Caco-2 (cell line): Measurements from ENCODE around the gene ABL1. TPM values are rescaled to one million over a fixed set of nuclear protein-coding genes. Genes with fewer than 3 reads are reported as not detected.

Source experiments
- BruUV-seq: library from RNA; stranded (reverse); fragments of 400-500 nt; replicated peaks from 2 replicates; lab custom pipeline; 2021; lab: Mats Ljungman, UMichigan
- CTCF ChIA-PET: fragments of 300-600 bp; sonication (Branson Sonifier 250); formaldehyde crosslinking; loops from one replicate; lab custom pipeline; 2022; ENCODE audit warnings: antibody characterized with exemption; lab: Charles Lee
- POLR2A ChIA-PET: fragments of 300-600 bp; sonication (Branson Sonifier 250); formaldehyde crosslinking; loops from one replicate; lab custom pipeline; 2022; ENCODE audit warnings: antibody characterized with exemption; lab: Charles Lee
- DNase-seq, 2 experiments: peaks; one replicate each; pipeline versions ENCODE4 v3.0.0 to v3.0.0-alpha.2; 2020 to 2022
- H3K27me3 ChIP-seq: replicated peaks from 2 replicates; pipeline ENCODE4 v1.6.0; 2011; ENCODE audit warnings: low read length; ENCODE audit not compliant: control insufficient read depth, insufficient read depth
- H3K36me3 ChIP-seq: 2 replicates; pipeline ENCODE4 v1.5.1; 2011; ENCODE audit warnings: low read length; ENCODE audit not compliant: control insufficient read depth, insufficient read depth
- H3K4me1 ChIP-seq: fragments of 250-450 bp; sonication (Bioruptor Pico); 2 replicates; pipeline ENCODE4 v1.5.1; 2020; ENCODE audit warnings: mild to moderate bottlenecking
- H3K4me3 ChIP-seq: 2 replicates; pipeline ENCODE4 v1.5.1; 2011; ENCODE audit warnings: low read depth, mild to moderate bottlenecking, control low read depth, low read length
- H3K9me3 ChIP-seq: fragments of 250-450 bp; sonication (Bioruptor Pico); 2 replicates; pipeline ENCODE4 v1.5.1; 2020; ENCODE audit warnings: mild to moderate bottlenecking, moderate library complexity
- H3K27ac Mint-ChIP-seq: one replicate; pipeline ENCODE4 v1.8.0; 2022; ENCODE audit warnings: mixed read lengths; ENCODE audit not compliant: unreplicated experiment
- H3K27me3 Mint-ChIP-seq: one replicate; pipeline ENCODE4 v1.8.0; 2022; ENCODE audit warnings: mixed read lengths; ENCODE audit not compliant: insufficient read depth, unreplicated experiment
- H3K36me3 Mint-ChIP-seq: one replicate; pipeline ENCODE4 v1.8.0; 2022; ENCODE audit warnings: mild to moderate bottlenecking, mixed read lengths; ENCODE audit not compliant: insufficient read depth, unreplicated experiment
- H3K4me1 Mint-ChIP-seq: one replicate; pipeline ENCODE4 v1.8.0; 2022; ENCODE audit warnings: low read depth, mixed read lengths; ENCODE audit not compliant: unreplicated experiment
- H3K4me3 Mint-ChIP-seq: one replicate; pipeline ENCODE4 v1.8.0; 2022; ENCODE audit warnings: mild to moderate bottlenecking, moderate library complexity, mixed read lengths; ENCODE audit not compliant: unreplicated experiment
- H3K9me3 Mint-ChIP-seq: one replicate; pipeline ENCODE4 v1.8.0; 2022; ENCODE audit warnings: mixed read lengths; ENCODE audit not compliant: unreplicated experiment
- intact Hi-C: fragments of 100-400 bp; cut with micrococcal nuclease; formaldehyde crosslinking; loops from one replicate; pipeline ENCODE4 v1.10.0; 2022; ENCODE audit not compliant: unreplicated experiment
- total RNA-seq: library from RNA; stranded (reverse); gene quantifications from 2 replicates; pipeline ENCODE4 v1.2.3, GENCODE V29; 2022
- TF ChIP-seq, protein P1 (sequence below), 2 experiments: fragments of 200-600 bp in 1 of 2; IDR thresholded peaks; 1 replicate in 1 of 2; 2 replicates in 1 of 2; pipeline versions ENCODE4 v1.5.1 to v1.8.0; 2011 to 2022; ENCODE audit warnings: antibody characterized with exemption in 1 of 2, control low read depth in 1 of 2, inconsistent platforms in 1 of 2, low read depth in 1 of 2, low read length in 1 of 2, mild to moderate bottlenecking in 1 of 2, moderate library complexity in 1 of 2; ENCODE audit not compliant: insufficient read depth in 1 of 2, severe bottlenecking in 1 of 2, unreplicated experiment in 1 of 2

Gene ABL1
- total RNA-seq, 1 experiment from 2014 or later: 55.2 TPM

DNA sequence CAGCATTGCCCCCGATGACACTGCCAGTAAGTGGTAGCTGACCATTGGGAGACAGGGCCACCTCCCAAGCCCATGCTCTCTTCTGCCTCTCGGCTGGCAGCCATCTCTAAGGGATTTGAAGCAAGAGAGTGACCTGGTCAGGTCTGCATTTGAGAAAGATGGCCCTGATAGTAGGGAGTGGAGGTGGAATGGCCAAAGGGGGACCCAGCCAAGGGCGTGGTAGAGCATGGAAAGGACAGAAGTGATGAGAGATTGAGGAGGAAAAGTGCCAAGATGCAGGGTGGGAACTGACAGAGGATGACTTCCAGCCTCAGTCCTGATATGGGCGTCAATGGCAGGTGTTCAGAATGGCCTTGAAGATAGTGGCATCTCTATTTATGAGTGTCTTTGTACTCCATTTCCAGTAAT, 9.0 kb downstream of the ABL1 start:
- no peaks in the 10 kb centered on the region for H3K9me3 Mint-ChIP-seq
- POLR2A ChIA-PET: no interaction called here
- Histone ChIP-seq H3K4me1 (peaks cover 4% of the 10 kb centered on the region; the same call in 1 of the 2 replicates), H3K4me3 (no peak overlapping the region), H3K27me3 (no peaks in the 10 kb centered on the region), H3K9me3 (no peaks in the 10 kb centered on the region), H3K36me3 (no peaks in the 10 kb centered on the region)
- H3K27ac Mint-ChIP-seq: peak overlapping the region; percentile 52
- DNase-seq: no peak
- intact Hi-C loops: no loop called here
- CTCF ChIA-PET: no interaction called here
- BruUV-seq: no TSS peak
- peaks cover 5% of the 10 kb centered on the region for H3K36me3 Mint-ChIP-seq
- TF ChIP-seq, protein P1, sequence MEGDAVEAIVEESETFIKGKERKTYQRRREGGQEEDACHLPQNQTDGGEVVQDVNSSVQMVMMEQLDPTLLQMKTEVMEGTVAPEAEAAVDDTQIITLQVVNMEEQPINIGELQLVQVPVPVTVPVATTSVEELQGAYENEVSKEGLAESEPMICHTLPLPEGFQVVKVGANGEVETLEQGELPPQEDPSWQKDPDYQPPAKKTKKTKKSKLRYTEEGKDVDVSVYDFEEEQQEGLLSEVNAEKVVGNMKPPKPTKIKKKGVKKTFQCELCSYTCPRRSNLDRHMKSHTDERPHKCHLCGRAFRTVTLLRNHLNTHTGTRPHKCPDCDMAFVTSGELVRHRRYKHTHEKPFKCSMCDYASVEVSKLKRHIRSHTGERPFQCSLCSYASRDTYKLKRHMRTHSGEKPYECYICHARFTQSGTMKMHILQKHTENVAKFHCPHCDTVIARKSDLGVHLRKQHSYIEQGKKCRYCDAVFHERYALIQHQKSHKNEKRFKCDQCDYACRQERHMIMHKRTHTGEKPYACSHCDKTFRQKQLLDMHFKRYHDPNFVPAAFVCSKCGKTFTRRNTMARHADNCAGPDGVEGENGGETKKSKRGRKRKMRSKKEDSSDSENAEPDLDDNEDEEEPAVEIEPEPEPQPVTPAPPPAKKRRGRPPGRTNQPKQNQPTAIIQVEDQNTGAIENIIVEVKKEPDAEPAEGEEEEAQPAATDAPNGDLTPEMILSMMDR (IDR thresholded peaks at IDR 0.05; ENCODE audit: insufficient read depth in 1 of 2, low read depth in 1 of 2, low read length in 1 of 2, severe bottlenecking in 1 of 2, unreplicated experiment in 1 of 2): no peak
- H3K4me3 Mint-ChIP-seq: no peak overlapping the region
- peaks cover 9% of the 10 kb centered on the region for H3K4me1 Mint-ChIP-seq
- no peaks in the 10 kb centered on the region for H3K27me3 Mint-ChIP-seq

DNA sequence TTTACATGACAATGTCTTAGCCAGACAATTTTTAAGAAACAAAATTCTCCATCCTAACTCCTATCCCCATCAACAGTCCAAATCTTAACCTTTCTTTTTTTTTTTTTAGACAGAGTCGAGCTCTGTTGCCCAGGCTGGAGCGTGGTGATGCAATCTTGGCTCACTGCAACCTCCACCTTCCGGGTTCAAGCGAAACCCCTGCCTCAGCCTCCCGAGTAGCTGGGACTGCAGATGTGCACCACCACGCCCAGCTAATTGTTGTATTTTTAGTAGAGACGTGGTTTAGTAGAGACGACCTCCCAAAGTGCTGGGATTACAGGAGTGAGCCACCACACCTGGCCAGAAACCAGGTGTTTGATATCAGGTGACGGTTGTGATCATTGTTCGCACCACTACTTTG, 10.2 kb downstream of the ABL1 start:
- H3K4me3 ChIP-seq: no peak overlapping the region
- no peaks in the 10 kb centered on the region for H3K36me3 Mint-ChIP-seq
- intact Hi-C loops: no loop called here
- no peaks in the 10 kb centered on the region for H3K36me3 ChIP-seq
- no peaks in the 10 kb centered on the region for H3K9me3 ChIP-seq
- TF ChIP-seq, protein P1 (IDR thresholded peaks at IDR 0.05; ENCODE audit: insufficient read depth in 1 of 2, low read depth in 1 of 2, low read length in 1 of 2, severe bottlenecking in 1 of 2, unreplicated experiment in 1 of 2): no peak
- peaks cover 8% of the 10 kb centered on the region for H3K4me1 Mint-ChIP-seq
- POLR2A ChIA-PET: interaction anchor here (0.7 kb wide), 1 partner anchor 152 kb away, joined by 3 read pairs; the partner anchor contains the start of gene EXOSC2
- H3K27me3 Mint-ChIP-seq: no peaks in the 10 kb centered on the region
- H3K27me3 ChIP-seq: no peaks in the 10 kb centered on the region
- H3K4me3 Mint-ChIP-seq: no peak overlapping the region
- no TSS peak for BruUV-seq
- no peaks in the 10 kb centered on the region for H3K9me3 Mint-ChIP-seq
- H3K27ac Mint-ChIP-seq: no peak overlapping the region
- CTCF ChIA-PET: interaction anchor here (0.5 kb wide), 1 partner anchor 139 kb away, joined by 4 read pairs; no protein-coding TSS in a partner anchor
- no peak for DNase-seq
- peaks cover 4% of the 10 kb centered on the region; the same call in 1 of the 2 replicates for H3K4me1 ChIP-seq

DNA sequence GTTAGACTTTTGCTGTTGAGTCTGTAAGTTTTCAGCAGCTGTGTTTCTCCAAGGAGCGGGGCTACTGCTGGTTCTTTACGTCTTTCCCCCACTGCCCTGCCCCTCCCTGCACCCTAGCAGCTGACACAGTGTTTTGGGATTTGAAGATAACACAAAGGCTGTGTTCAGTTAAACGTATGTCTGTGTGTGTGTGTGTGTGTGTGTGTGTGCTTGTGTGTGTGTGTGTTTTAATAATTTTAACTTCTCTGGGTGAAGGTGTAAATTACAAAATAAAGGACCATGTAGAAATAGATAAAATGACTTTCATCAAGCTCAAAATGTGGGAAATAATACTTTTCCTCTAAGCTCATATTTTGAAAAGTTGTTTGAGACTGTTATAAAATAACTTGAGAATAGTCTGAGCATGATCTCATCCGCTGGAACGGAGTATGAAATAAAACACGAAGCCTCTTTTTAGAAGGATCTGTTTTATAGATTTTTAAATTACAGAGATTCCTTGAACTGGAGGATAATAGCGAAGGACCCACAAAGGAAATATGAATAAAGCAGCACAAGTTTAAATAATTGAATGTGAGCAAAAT, 10.9 kb downstream of the ABL1 start:
- ChIA-PET POLR2A (interaction anchor here (0.6 kb wide), 2 partner anchors 77 to 148 kb away, joined by 3 read pairs; no protein-coding TSS in a partner anchor), CTCF (no interaction called here)
- Histone ChIP-seq H3K36me3 (no peaks in the 10 kb centered on the region), H3K4me1 (peaks cover 4% of the 10 kb centered on the region; the same call in 1 of the 2 replicates), H3K27me3 (no peaks in the 10 kb centered on the region), H3K4me3 (no peak overlapping the region), H3K9me3 (no peaks in the 10 kb centered on the region)
- TF ChIP-seq, protein P1 (IDR thresholded peaks at IDR 0.05; ENCODE audit: insufficient read depth in 1 of 2, low read depth in 1 of 2, low read length in 1 of 2, severe bottlenecking in 1 of 2, unreplicated experiment in 1 of 2): no peak
- Mint-ChIP-seq H3K27ac (no peak overlapping the region), H3K27me3 (no peaks in the 10 kb centered on the region), H3K4me3 (no peak overlapping the region), H3K9me3 (no peaks in the 10 kb centered on the region), H3K4me1 (peaks cover 8% of the 10 kb centered on the region), H3K36me3 (no peaks in the 10 kb centered on the region)
- intact Hi-C loops: no loop called here
- no TSS peak for BruUV-seq
- no peak for DNase-seq
